ENCODE measurements around the gene SHROOM4.
A peak's percentile ranks its signal among the peaks of the same experiment; 100 is the strongest.

The SHROOM4 gene

DNA sequence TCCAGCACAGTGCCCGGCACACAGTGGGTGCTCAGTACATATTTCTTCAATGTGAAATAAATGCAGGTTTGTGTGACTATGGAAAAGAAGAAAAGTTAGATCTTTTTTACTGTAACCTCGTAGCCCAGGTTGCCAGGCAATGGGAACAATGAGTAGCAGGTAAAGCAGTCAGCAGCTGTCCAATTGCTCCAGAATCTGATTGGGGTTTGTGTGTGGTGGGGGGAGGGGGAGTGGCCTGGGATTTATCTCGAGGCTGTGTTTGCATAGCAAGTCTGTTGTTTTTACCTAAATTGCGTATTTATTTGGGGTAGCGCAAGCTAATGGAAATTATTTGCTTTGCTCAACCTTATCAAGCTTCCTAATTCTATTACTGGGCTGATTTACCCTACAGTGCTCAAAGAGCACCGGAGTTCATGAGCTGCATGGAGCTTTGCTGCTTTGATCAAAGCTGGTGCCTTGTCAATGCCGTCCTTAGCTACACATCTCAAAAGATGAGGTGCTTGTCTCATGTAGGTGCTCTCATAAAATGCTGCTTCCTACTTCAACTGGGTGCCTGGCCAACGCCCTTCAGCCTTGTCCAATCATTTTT, 198.3 kb downstream of the SHROOM4 start:
- WGBS, result 87% methylated on average over 6 of the region's 8 CpGs
- no peaks in the 10 kb centered on the region for H3K9me3 ChIP-seq (ENCODE audit: control insufficient read depth, low read length)
- no peak overlapping the region for H3K18ac ChIP-seq (ENCODE audit: low read depth in 1 of 2, low read length in 2 of 2)
- DNase-seq, result no peak
- H4K8ac ChIP-seq (ENCODE audit: low read length), result no peak overlapping the region
- no peak overlapping the region for H2BK12ac ChIP-seq (ENCODE audit: low read length in 2 of 2)
- H3K27ac ChIP-seq (ENCODE audit: low read length, poor library complexity, severe bottlenecking), result no peak overlapping the region
- H4K91ac ChIP-seq (ENCODE audit: low read length), result no peak overlapping the region
- H3K4me3 ChIP-seq (ENCODE audit: insufficient read depth in 1 of 2, low read depth in 1 of 2, low read length in 2 of 2), result no peak overlapping the region
- no peak overlapping the region for H3K4ac ChIP-seq (ENCODE audit: low read depth in 1 of 2, low read length in 2 of 2)
- H3K36me3 ChIP-seq (ENCODE audit: control insufficient read depth in 1 of 2, insufficient read depth in 2 of 2, low read depth in 1 of 2, low read length in 2 of 2), result no peaks in the 10 kb centered on the region
- H2BK5ac ChIP-seq (ENCODE audit: low read depth, low read length, poor library complexity, severe bottlenecking), result no peak overlapping the region
- no peak overlapping the region for H2BK15ac ChIP-seq (ENCODE audit: low read depth, poor library complexity, severe bottlenecking)
- H3K23ac ChIP-seq (ENCODE audit: low read length in 2 of 2), result no peak overlapping the region
- H3K4me1 ChIP-seq (ENCODE audit: control insufficient read depth, insufficient read depth, low read depth, low read length), result peaks cover 2% of the 10 kb centered on the region
- H3K9ac ChIP-seq (ENCODE audit: low read length), result no peak overlapping the region
- no peak overlapping the region for H2AFZ ChIP-seq (ENCODE audit: low read depth, low read length)
- no peaks in the 10 kb centered on the region for H3K79me1 ChIP-seq (replicated peaks; ENCODE audit: low read length, poor library complexity, severe bottlenecking)
- no peak overlapping the region for H3K14ac ChIP-seq (ENCODE audit: low read length in 2 of 2)
- no peak overlapping the region for H2AK5ac ChIP-seq (ENCODE audit: low read length, severe bottlenecking)
- no peak overlapping the region for H3K4me2 ChIP-seq (ENCODE audit: low read length, poor library complexity, severe bottlenecking)
- peaks cover 0 to 12% of the 10 kb centered on the region in 2 experiments for H3K27me3 ChIP-seq (ENCODE audit: control insufficient read depth in 1 of 2, insufficient read depth in 1 of 2, low read length in 2 of 2)
- H2BK120ac ChIP-seq (ENCODE audit: low read depth, low read length), result no peak overlapping the region

DNA sequence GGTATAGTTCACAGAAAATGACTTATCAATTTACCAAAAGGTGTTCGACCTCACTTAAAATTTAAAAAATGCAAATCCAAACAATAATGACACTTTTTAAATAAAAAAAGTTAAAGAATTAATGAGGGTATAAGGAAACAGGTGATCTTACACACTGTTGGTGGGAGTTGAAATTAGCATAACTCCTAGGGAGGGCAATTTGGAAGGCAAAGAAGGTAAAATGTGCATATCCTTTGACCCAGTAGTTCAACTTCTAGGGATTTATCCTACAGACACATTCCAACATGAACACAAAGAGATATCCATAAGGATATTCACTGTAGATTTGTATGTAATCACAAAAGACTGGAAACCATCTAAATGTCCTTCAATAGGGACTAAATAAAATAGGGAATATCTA, 199.5 kb downstream of the SHROOM4 start:
- H3K27me3 ChIP-seq (ENCODE audit: control insufficient read depth in 1 of 2, insufficient read depth in 1 of 2, low read length in 2 of 2), result peaks cover 0 to 9% of the 10 kb centered on the region in 2 experiments
- WGBS, result no CpG with 5 or more reads among the region's 1 CpG
- H3K9me3 ChIP-seq (ENCODE audit: control insufficient read depth, low read length), result no peaks in the 10 kb centered on the region

DNA sequence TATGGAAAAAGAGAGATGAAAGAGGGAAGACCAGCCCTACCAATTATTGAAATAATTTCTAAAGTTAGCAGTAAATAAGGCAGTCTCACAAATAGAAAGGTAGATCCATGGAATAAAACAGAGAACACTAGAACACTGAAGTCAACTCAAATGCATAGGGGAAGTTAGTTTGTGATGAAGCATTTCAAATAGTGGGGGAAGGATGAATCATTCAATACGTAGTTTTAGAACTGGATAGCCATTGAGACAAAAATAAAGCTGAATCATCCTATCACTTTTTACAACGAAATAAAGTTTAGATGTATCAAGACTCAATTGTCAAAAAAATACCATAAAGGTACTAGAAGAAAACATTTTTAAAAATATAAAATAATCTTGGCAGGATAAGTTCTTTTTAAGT, 200.1 kb downstream of the SHROOM4 start:
- no CpG with 5 or more reads among the region's 2 CpGs for WGBS
- Histone ChIP-seq H2AK5ac (ENCODE audit: low read length, severe bottlenecking) (no peak overlapping the region), H4K91ac (ENCODE audit: low read length) (no peak overlapping the region), H3K23ac (ENCODE audit: low read length in 2 of 2) (no peak overlapping the region), H4K8ac (ENCODE audit: low read length) (no peak overlapping the region), H3K14ac (ENCODE audit: low read length in 2 of 2) (no peak overlapping the region), H3K4me1 (ENCODE audit: control insufficient read depth, insufficient read depth, low read depth, low read length) (peaks cover 2% of the 10 kb centered on the region), H3K4ac (ENCODE audit: low read depth in 1 of 2, low read length in 2 of 2) (no peak overlapping the region), H3K27ac (ENCODE audit: low read length, poor library complexity, severe bottlenecking) (no peak overlapping the region), H3K4me3 (ENCODE audit: insufficient read depth in 1 of 2, low read depth in 1 of 2, low read length in 2 of 2) (no peak overlapping the region), H3K4me2 (ENCODE audit: low read length, poor library complexity, severe bottlenecking) (no peak overlapping the region), H2BK5ac (ENCODE audit: low read depth, low read length, poor library complexity, severe bottlenecking) (no peak overlapping the region), H3K9me3 (ENCODE audit: control insufficient read depth, low read length) (no peaks in the 10 kb centered on the region), H3K27me3 (ENCODE audit: control insufficient read depth in 1 of 2, insufficient read depth in 1 of 2, low read length in 2 of 2) (peaks cover 0 to 4% of the 10 kb centered on the region in 2 experiments), H2BK12ac (ENCODE audit: low read length in 2 of 2) (no peak overlapping the region), H3K18ac (ENCODE audit: low read depth in 1 of 2, low read length in 2 of 2) (no peak overlapping the region), H2BK120ac (ENCODE audit: low read depth, low read length) (no peak overlapping the region), H2AFZ (ENCODE audit: low read depth, low read length) (no peak overlapping the region), H2BK15ac (ENCODE audit: low read depth, poor library complexity, severe bottlenecking) (no peak overlapping the region), H3K9ac (ENCODE audit: low read length) (no peak overlapping the region), H3K36me3 (ENCODE audit: control insufficient read depth in 1 of 2, insufficient read depth in 2 of 2, low read depth in 1 of 2, low read length in 2 of 2) (no peaks in the 10 kb centered on the region), H3K79me1 (replicated peaks; ENCODE audit: low read length, poor library complexity, severe bottlenecking) (no peaks in the 10 kb centered on the region)
- DNase-seq, result no peak

More for the DNA sequence above, 199.5 kb downstream of the SHROOM4 start:
- Histone ChIP-seq H2AFZ (ENCODE audit: low read depth, low read length) (no peak overlapping the region), H3K4me1 (ENCODE audit: control insufficient read depth, insufficient read depth, low read depth, low read length) (peaks cover 2% of the 10 kb centered on the region), H4K8ac (ENCODE audit: low read length) (no peak overlapping the region), H2AK5ac (ENCODE audit: low read length, severe bottlenecking) (no peak overlapping the region), H3K9ac (ENCODE audit: low read length) (no peak overlapping the region), H3K4me3 (ENCODE audit: insufficient read depth in 1 of 2, low read depth in 1 of 2, low read length in 2 of 2) (no peak overlapping the region), H3K4me2 (ENCODE audit: low read length, poor library complexity, severe bottlenecking) (no peak overlapping the region), H4K91ac (ENCODE audit: low read length) (no peak overlapping the region), H3K36me3 (ENCODE audit: control insufficient read depth in 1 of 2, insufficient read depth in 2 of 2, low read depth in 1 of 2, low read length in 2 of 2) (no peaks in the 10 kb centered on the region), H3K4ac (ENCODE audit: low read depth in 1 of 2, low read length in 2 of 2) (no peak overlapping the region), H2BK120ac (ENCODE audit: low read depth, low read length) (no peak overlapping the region), H2BK12ac (ENCODE audit: low read length in 2 of 2) (no peak overlapping the region), H3K79me1 (replicated peaks; ENCODE audit: low read length, poor library complexity, severe bottlenecking) (no peaks in the 10 kb centered on the region), H3K23ac (ENCODE audit: low read length in 2 of 2) (no peak overlapping the region), H2BK15ac (ENCODE audit: low read depth, poor library complexity, severe bottlenecking) (no peak overlapping the region), H3K27ac (ENCODE audit: low read length, poor library complexity, severe bottlenecking) (no peak overlapping the region), H3K18ac (ENCODE audit: low read depth in 1 of 2, low read length in 2 of 2) (no peak overlapping the region), H2BK5ac (ENCODE audit: low read depth, low read length, poor library complexity, severe bottlenecking) (no peak overlapping the region), H3K14ac (ENCODE audit: low read length in 2 of 2) (no peak overlapping the region)
- no peak for DNase-seq

DNA sequence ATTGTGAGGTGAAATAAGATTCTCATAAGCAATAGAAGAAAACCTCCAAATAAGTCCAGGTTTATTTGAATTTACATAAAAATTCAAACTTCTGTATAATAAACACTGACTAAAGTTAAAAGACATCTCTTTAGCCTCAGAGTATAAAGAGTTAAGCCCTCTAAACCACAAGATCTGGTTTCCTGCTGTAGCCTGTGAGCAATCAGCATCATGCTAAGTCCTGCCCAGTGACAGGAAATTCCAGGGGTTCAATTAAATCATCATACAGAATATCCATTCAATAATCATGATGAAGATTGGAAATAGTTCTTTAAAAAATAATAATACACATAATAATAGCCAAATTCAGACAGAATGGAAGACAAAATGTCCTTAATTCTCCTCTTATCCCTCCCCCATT, 204.2 kb downstream of the SHROOM4 start:
- H3K18ac ChIP-seq (ENCODE audit: low read depth in 1 of 2, low read length in 2 of 2), result no peak overlapping the region
- peak; percentile 3 for DNase-seq
- no peak overlapping the region for H4K8ac ChIP-seq (ENCODE audit: low read length)
- H2AFZ ChIP-seq (ENCODE audit: low read depth, low read length), result no peak overlapping the region
- H3K23ac ChIP-seq (ENCODE audit: low read length in 2 of 2), result no peak overlapping the region
- H2BK15ac ChIP-seq (ENCODE audit: low read depth, poor library complexity, severe bottlenecking), result no peak overlapping the region
- H2AK5ac ChIP-seq (ENCODE audit: low read length, severe bottlenecking), result no peak overlapping the region
- H2BK12ac ChIP-seq (ENCODE audit: low read length in 2 of 2), result no peak overlapping the region
- no peak overlapping the region for H4K91ac ChIP-seq (ENCODE audit: low read length)
- H3K14ac ChIP-seq (ENCODE audit: low read length in 2 of 2), result no peak overlapping the region
- no peak overlapping the region for H3K4me2 ChIP-seq (ENCODE audit: low read length, poor library complexity, severe bottlenecking)
- peaks cover 0 to 6% of the 10 kb centered on the region in 2 experiments for H3K36me3 ChIP-seq (ENCODE audit: control insufficient read depth in 1 of 2, insufficient read depth in 2 of 2, low read depth in 1 of 2, low read length in 2 of 2)
- no peak overlapping the region for H3K4ac ChIP-seq (ENCODE audit: low read depth in 1 of 2, low read length in 2 of 2)
- no peak overlapping the region for H2BK120ac ChIP-seq (ENCODE audit: low read depth, low read length)
- H3K27me3 ChIP-seq (ENCODE audit: control insufficient read depth in 1 of 2, insufficient read depth in 1 of 2, low read length in 2 of 2), result no peaks in the 10 kb centered on the region
- H3K4me3 ChIP-seq (ENCODE audit: insufficient read depth in 1 of 2, low read depth in 1 of 2, low read length in 2 of 2), result no peak overlapping the region
- no peak overlapping the region for H3K27ac ChIP-seq (ENCODE audit: low read length, poor library complexity, severe bottlenecking)
- H3K9me3 ChIP-seq (ENCODE audit: control insufficient read depth, low read length), result no peaks in the 10 kb centered on the region
- H3K9ac ChIP-seq (ENCODE audit: low read length), result no peak overlapping the region
- H2BK5ac ChIP-seq (ENCODE audit: low read depth, low read length, poor library complexity, severe bottlenecking), result no peak overlapping the region
- no peaks in the 10 kb centered on the region for H3K4me1 ChIP-seq (ENCODE audit: control insufficient read depth, insufficient read depth, low read depth, low read length)
- H3K79me1 ChIP-seq (replicated peaks; ENCODE audit: low read length, poor library complexity, severe bottlenecking), result no peaks in the 10 kb centered on the region
